Activated T-cell treated with anti-CD3 and anti-CD28 coated beads, Interleukin-2, amount 50 U/mL, for 1 hour (primary cell): Measurements from ENCODE around the gene C2CD2L.
A peak's percentile ranks its signal among the peaks of the same experiment; 100 is the strongest.
"Not testable (repeated sequence)": the region's sequence is repeated elsewhere in the genome, so short reads cannot be mapped to it uniquely, and the experiment has no call there.

Experiments used
- DNase-seq: peaks from one replicate; pipeline ENCODE4 v3.0.0-alpha.2; 2020

Gene C2CD2L

GRCh38 chr11:119093942-119094815, 13.0 kb upstream of the C2CD2L start:
- peak; percentile 64 for DNase-seq

- no peak for DNase-seq
Observed at GRCh38 chr11:119094816-119095065, 12.4 kb upstream of the C2CD2L start.

- peak; percentile 98 for DNase-seq
Observed at GRCh38 chr11:119095066-119095880, 11.9 kb upstream of the C2CD2L start.

DNA sequence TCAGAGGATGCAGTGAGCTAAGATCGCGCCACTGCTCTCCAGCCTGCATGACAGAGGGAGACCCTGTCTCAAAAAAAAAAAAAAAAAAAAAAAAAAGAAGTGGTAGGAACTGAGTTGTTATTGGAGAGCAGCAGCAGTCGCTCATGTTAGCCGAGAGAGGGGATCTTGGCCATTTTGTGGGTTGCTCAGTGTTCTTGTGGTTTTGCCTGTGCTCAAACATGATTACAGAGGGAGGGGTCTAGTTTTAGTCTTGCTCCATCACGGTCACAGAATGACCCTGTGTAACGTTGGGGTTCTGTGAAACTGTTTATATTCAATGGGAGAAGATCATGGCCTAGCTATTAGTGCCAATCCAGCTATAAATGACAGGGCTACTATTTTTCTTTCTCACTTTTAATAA, 7.4 kb upstream of the C2CD2L start:
- DNase-seq, result no peak

GRCh38 chr11:119100246-119100970, 6.7 kb upstream of the C2CD2L start:
- DNase-seq, result no peak

DNA sequence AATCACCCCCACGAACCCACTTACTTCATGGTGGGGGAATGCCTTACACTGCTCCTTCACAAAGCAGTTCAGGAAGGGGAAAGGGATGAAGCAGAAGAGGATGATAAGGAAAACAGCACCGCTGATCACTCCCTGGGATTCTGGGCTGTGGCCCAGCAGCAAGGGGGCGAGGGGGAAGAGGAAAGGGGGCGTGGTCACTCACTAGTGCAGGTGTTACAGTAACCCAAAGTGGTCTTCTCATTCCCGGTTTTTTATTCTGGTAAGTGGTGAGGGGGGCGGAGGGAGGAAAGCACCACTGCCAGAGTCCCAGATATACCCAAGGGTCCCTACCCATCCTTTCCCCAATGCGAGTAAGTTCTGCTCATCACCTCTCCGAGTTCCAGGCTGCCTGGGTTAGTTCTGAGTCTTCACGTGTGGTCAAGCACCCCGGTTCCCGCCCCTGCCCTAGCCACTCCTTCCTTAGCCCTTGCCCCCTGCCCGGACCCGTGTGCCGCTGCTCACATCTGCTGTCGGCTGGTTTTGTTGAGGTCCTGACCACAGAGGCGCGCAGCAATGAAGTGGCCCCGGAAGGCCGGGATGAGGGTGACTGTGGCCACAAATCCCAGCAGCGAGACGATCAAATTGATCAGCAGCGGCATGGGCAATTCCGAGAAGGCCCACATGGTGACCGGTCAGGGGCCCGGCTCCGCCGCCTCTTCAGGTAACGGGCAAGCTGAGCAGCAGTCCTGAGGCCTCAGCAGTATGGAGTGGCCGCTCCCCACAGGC, 6.0 kb upstream of the C2CD2L start:
- no peak for DNase-seq

DNA sequence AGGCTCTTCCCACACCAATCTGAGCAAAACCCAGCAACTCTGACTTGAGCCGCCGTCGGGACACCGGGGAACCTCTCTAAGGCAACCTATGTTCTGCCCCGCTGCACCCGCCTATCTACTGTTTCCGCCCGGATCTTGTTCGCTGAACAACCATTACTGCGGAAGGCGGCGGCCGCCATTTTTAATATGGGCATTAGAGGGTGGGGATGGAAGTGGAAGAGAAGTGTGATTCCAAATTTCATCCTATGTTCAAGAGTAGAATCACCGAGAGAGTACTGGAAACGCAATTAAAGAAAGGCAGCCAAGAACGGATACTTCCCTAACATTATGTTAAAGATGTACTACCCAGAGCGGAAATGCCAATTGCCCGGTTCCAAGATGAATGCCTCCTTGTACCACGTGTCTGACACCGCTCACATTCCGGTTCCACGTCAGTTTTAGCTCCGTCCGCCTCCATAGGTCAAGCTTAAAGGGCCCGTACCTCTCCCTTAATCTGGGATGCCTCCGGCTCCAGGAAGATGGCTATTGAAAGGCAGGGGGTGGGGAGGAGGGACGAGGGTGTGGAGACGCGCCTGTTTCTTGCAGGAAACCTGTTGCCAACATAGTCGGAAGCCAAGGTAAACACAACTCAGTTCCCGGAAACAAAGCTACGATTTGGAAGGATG, 5.3 kb upstream of the C2CD2L start, which contains the start of gene DPAGT1:
Gene DPAGT1 (minus strand): TSS at position 95 of the 665 bp plus-strand sequence. CDS start 198 bp downstream, outside the sequence.
- peak; percentile 80 for DNase-seq

GRCh38 chr11:119103161-119103664, 3.9 kb upstream of the C2CD2L start:
- not testable (repeated sequence) for DNase-seq

DNA sequence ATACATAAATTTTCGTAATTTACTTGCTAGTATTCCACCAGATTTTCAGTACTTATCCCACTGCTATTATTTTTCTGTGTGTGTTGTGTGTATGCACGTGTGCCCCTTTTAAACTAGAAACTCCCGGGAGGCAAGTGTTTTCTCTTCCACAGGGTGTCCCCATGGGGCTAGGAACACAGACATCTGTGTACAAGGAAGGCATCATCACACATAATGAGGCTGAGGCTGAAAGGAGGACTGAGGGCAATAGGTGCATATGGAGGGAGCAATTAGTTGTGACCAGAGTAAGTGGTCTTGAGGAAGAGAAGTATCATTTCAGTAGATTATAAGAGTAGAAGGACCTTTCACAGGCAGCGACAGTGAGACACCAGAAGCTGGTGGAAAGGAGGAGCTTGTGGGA, 3.4 kb upstream of the C2CD2L start:
- no peak for DNase-seq

DNA sequence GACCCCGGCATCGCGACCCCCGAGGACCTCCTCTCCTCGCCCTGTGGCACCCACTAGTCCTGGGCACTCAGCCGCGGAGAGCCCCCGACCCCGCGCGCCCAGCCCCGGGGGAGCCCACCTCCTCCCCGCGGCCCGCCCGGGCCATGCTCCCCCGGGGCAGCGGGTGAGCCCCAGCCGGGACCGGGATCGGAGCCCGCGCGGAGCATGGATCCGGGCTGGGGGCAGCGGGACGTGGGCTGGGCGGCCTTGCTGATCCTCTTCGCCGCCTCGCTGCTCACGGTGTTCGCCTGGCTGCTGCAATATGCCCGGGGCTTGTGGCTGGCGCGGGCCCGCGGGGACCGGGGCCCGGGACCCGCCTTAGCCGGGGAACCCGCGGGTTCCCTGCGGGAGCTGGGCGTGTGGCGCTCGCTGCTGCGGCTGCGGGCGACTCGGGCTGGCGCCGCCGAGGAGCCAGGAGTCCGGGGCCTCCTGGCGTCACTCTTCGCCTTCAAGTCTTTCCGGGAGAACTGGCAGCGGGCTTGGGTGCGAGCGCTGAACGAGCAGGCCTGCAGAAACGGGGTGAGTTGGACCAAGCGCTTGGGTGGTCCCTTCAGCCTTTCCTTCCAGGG, 498 bp downstream of the C2CD2L start:
- peak; percentile 34 for DNase-seq

DNA sequence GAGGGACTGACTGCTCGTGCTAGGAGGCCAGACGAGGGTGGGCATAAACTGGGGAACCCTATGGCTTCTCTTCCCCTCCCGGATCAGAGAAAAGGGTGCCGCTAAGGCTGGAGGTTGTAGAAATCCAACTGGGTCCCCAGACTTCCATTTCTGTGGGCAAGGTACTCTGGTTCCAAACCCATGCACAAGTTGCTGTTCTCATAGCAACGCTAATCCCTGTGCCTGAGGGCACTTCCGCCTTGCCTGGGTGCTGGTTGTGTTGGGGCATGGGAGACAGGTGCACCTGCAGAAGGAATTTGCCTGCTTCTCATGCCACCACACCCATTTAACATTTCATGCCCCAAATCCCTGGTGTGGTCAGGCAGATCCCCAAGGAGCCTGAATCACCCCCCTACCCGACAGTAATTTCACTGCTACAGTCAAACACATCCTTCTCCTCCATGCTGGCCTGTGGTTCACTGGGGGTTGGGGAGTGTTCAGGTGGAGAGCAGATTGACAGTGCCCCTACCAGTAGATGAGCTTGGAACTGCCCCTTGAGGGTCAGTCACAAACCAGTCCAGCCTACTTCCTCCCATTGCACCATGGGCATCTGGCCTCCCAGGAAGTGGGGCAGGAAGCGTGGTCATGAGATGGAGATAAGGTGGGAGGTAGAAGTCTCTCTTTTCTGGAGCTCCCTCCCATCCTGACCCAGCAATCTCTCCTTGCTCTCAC, 1.2 kb downstream of the C2CD2L start:
- no peak for DNase-seq

DNA sequence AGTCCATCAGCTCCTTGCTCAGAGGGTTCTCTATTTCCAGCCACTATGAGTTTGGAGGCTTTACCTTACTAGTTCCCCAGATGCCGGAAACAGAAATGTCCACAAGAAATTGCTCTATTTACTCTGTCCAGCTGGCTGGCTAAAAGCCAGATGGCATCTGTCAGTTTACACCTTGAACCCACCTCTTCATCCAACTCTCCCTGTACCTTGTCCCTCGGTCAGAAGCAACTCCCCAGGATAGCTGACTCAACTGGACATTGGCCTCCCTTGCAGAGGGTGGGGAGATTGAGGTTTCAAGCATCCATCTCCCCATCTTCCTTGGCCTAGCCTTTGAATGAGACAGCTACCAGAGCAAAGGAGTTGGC, 1.7 kb downstream of the C2CD2L start:
- no peak for DNase-seq

GRCh38 chr11:119109843-119110242, 2.7 kb downstream of the C2CD2L start:
- no peak for DNase-seq

DNA sequence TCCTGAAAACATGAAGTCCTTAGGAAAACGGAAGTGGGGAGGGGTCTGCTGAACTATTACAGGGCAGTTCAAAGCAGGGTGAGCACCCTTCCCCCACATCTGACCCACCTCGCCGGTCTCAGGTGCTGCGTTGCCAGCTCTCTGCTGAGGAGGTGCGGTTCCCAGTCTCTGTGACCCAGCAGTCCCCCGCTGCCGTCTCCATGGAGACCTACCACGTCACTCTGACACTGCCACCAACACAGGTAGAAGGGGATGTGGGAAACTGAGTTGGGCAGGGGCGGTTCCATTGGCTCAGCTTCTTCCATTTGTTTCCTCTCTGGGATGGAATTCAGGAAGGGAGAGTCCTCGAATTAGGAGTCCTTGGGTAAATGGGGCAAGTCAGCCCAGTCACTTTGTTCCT, 3.3 kb downstream of the C2CD2L start:
- no peak for DNase-seq

- DNase-seq, result no peak
Observed at GRCh38 chr11:119111361-119111925, 4.3 kb downstream of the C2CD2L start.

GRCh38 chr11:119112314-119113020, 5.3 kb downstream of the C2CD2L start:
- DNase-seq, result no peak

DNA sequence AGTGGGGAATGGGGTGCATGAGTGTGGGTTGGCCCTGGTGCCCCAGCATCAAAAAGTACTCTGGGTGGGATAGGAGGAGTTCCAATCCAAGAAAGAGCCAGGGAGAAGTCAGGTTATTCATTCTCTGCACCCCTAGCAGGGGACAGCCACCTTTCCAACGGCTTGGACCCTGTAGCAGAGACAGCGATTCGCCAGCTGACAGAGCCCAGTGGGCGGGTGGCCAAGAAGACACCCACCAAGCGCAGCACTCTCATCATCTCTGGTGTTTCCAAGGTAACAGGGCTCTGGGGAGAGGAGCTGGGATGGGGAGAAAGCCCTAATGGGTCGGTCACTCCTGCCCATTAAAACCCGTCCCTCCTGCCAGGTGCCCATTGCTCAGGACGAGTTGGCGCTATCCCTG, 6.6 kb downstream of the C2CD2L start:
- DNase-seq, result no peak

DNA sequence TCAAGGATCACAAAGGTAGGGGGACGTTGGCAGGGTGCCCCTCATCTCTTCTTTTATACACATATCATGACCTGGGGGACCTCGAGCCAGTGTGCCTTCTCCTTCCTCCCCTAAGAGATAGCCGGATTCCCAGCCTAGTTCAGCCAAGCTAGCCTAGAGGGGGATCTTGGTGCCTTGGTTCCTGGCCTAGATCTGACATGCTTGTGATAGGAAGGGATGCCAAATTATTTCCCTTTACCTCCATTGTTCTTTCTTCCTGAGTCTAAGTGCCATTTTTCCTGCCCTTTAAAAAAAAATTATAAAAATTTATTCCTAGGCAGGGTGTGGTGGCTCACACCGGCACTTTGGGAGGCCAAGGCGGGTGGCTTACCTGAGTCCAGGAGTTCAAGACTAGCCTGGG, 7.2 kb downstream of the C2CD2L start:
- no peak for DNase-seq

DNA sequence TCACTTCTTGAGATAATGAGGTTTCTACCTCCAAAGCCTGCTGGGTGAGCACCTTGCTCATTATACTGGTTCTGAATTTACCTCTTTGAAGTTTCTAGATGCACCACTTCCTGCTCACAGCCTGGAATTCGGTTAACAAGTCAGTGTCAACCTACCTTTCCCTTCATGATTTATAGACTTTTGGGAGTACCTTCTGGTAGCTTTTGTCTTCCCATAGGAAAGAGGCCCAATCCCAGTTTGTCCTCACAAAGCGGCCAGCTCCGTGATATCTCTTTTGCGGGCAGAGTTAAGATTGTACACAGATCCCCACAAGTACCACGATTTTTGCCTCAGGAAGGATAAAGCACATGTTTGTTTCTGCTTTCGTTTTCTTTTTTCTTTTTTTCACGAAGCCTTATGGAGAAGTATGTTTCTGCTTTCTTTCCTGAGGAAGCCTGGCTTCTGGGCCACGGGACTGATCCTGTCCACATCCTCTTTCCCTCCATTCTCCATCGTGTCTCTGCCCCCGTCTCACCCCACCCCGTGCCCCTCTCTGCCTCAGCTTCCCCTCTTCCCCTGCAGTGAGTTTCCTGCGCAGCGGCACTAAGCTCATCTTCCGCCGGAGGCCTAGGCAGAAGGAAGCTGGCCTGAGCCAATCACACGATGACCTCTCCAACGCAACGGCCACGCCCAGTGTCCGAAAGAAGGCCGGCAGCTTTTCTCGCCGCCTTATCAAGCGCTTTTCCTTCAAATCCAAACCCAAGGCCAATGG, 8.5 kb downstream of the C2CD2L start:
- no peak for DNase-seq
